K562 (cell line): ENCODE data around the gene CKS2. TPM values are rescaled to one million over a fixed set of nuclear protein-coding genes. Genes with fewer than 3 reads are reported as not detected.

ENCODE experiments used
- E2F4 ChIP-seq: sonication (generic); formaldehyde crosslinking; IDR thresholded peaks from 2 replicates; pipeline ENCODE4 v1.8.0; 2022; ENCODE audit warnings: mild to moderate bottlenecking, low read depth, missing genetic modification reagents
- ERF ChIP-seq: fragments of 450-650 bp; formaldehyde crosslinking; IDR thresholded peaks from 2 replicates; pipeline ENCODE4 v1.4.0; 2020; ENCODE audit warnings: mild to moderate bottlenecking, mixed read lengths
- FUS ChIP-seq: fragments of 200-400 bp; formaldehyde crosslinking; optimal IDR thresholded peaks from 2 replicates; pipeline ENCODE3; 2017; ENCODE audit warnings: low read depth, low read length
- GABPB1 ChIP-seq: sonication (generic); formaldehyde crosslinking; IDR thresholded peaks from 2 replicates; pipeline ENCODE4 v1.8.0; 2022; ENCODE audit warnings: mild to moderate bottlenecking, missing genetic modification reagents
- HDGF ChIP-seq: fragments of 450-650 bp; IDR thresholded peaks from 2 replicates; pipeline ENCODE4 v1.6.1; 2016
- MTA1 ChIP-seq: fragments of 450-650 bp; IDR thresholded peaks from 2 replicates; pipeline ENCODE4 v1.6.1; 2017; ENCODE audit warnings: borderline replicate concordance
- MTA3 ChIP-seq: fragments of 450-650 bp; formaldehyde crosslinking; IDR thresholded peaks from 2 replicates; pipeline ENCODE4 v1.6.1; 2017; ENCODE audit warnings: mild to moderate bottlenecking, borderline replicate concordance
- NCOR1 ChIP-seq: fragments of 450-650 bp; IDR thresholded peaks from 2 replicates; pipeline ENCODE4 v1.6.1; 2016; ENCODE audit warnings: mild to moderate bottlenecking, moderate library complexity
- NFATC3 ChIP-seq: fragments of 450-650 bp; IDR thresholded peaks from 2 replicates; pipeline ENCODE4 v1.6.1; 2017; ENCODE audit warnings: mild to moderate bottlenecking
- NR2C2 ChIP-seq, 2 experiments: fragments of 200-800 bp in 1 of 2; sonication (Bioruptor generic) in 1 of 2; sonication (generic) in 1 of 2; formaldehyde crosslinking in 1 of 2; IDR thresholded peaks; 2 replicates each; pipeline versions ENCODE4 v1.6.1 to v1.8.0; 2016 to 2022; ENCODE audit warnings: mild to moderate bottlenecking in 1 of 2, missing compliant biosample characterization in 1 of 2, missing genetic modification characterization in 1 of 2, missing genetic modification reagents in 1 of 2
- PML ChIP-seq: IDR thresholded peaks from 2 replicates; pipeline ENCODE4 v1.6.1; 2012; ENCODE audit warnings: low read length, inconsistent platforms
- PTBP1 ChIP-seq: fragments of 200-400 bp; formaldehyde crosslinking; IDR thresholded peaks from 2 replicates; pipeline ENCODE4 v1.6.1; 2017; ENCODE audit warnings: low read depth, low read length
- RBM39 ChIP-seq: fragments of 200-400 bp; formaldehyde crosslinking; optimal IDR thresholded peaks from 2 replicates; pipeline ENCODE3; 2018; ENCODE audit warnings: low read depth, low read length
- SIN3A ChIP-seq, 2 experiments: fragments of 150-350 bp in 1 of 2; IDR thresholded peaks; 2 replicates each; pipeline ENCODE4 v1.6.1; 2011 to 2016; ENCODE audit warnings: borderline replicate concordance in 2 of 2, low read depth in 2 of 2, low read length in 2 of 2, mild to moderate bottlenecking in 2 of 2, moderate library complexity in 2 of 2; ENCODE audit not compliant: control insufficient read depth in 1 of 2
- SIRT6 ChIP-seq: IDR thresholded peaks from one replicate; pipeline ENCODE4 v1.6.1; 2012; ENCODE audit warnings: low read depth, mild to moderate bottlenecking, control low read depth, inconsistent platforms, low read length, moderate library complexity
- TAL1 ChIP-seq: fragments of 450-650 bp; IDR thresholded peaks from 2 replicates; pipeline ENCODE4 v1.6.1; 2016; ENCODE audit warnings: mild to moderate bottlenecking
- TEAD4 ChIP-seq, 2 experiments: sonication (generic) in 1 of 2; formaldehyde crosslinking in 1 of 2; IDR thresholded peaks; 2 replicates each; pipeline versions ENCODE4 v1.6.1 to v1.8.0; 2012 to 2022; ENCODE audit warnings: borderline replicate concordance in 1 of 2, inconsistent platforms in 1 of 2, low read length in 1 of 2, mild to moderate bottlenecking in 1 of 2, missing genetic modification reagents in 1 of 2
- TRIM24 ChIP-seq, 2 experiments: fragments of 450-650 bp; IDR thresholded peaks; 2 replicates each; pipeline ENCODE4 v1.6.1; 2016
- ZBTB9 ChIP-seq: fragments of 450-650 bp; formaldehyde crosslinking; IDR thresholded peaks from 2 replicates; pipeline ENCODE4 v1.4.0; 2020; ENCODE audit warnings: mild to moderate bottlenecking, moderate library complexity
- ZNF511 ChIP-seq: sonication (generic); formaldehyde crosslinking; IDR thresholded peaks from 2 replicates; pipeline ENCODE4 v1.8.0; 2022; ENCODE audit warnings: mild to moderate bottlenecking, missing genetic modification reagents
- ZNF655 ChIP-seq: fragments of 250-450 bp; sonication (Bioruptor Pico); IDR thresholded peaks from 2 replicates; pipeline ENCODE4 v1.5.0; 2021
- ZNF766 ChIP-seq: fragments of 200-800 bp; sonication (Bioruptor generic); conservative IDR thresholded peaks from 2 replicates; pipeline ENCODE4 v1.6.1; 2016; ENCODE audit warnings: missing genetic modification characterization, missing compliant biosample characterization
- ZSCAN32 ChIP-seq: fragments of 450-650 bp; formaldehyde crosslinking; IDR thresholded peaks from 2 replicates; pipeline ENCODE4 v1.4.0; 2020; ENCODE audit warnings: mild to moderate bottlenecking, moderate library complexity
- polyA plus RNA-seq, 8 experiments: library from polyadenylated mRNA; depleted of rRNA in 4 of 8; stranded (reverse) in 5 of 8; unstranded in 3 of 8; fragments of >200 nt; fragmentation: Nextera tagmentation in 2 of 8; fragmentation: Illumina TruSeq in 1 of 8; extraction: Ambion mirVana in 2 of 8; extraction: Trizol in 1 of 8; gene quantifications; 2 replicates each; pipeline versions ENCODE4 v1.2.1 to v1.2.3, GENCODE V29; 2011 to 2014; ENCODE audit warnings: inconsistent platforms in 1 of 8, missing spikeins in 1 of 8
- total RNA-seq, 7 experiments: library from RNA; depleted of rRNA in 6 of 7; stranded (reverse); fragments of >200 nt in 6 of 7; fragmentation: Illumina TruSeq in 2 of 7; extraction: Trizol in 2 of 7; gene quantifications; 2 replicates each; pipeline versions ENCODE4 v1.2.1 to v1.2.3, GENCODE V29; 2011 to 2021; ENCODE audit warnings: low replicate concordance in 1 of 7

CKS2 gene
- total and polyA plus RNA-seq, 9 of the 15 experiments (the other 6 are each of a cell fraction or from before 2014, with no cell fraction given) = 123 to 941 (median 321) TPM

GRCh38 chr9:89318123-89319014 lies 7.4 kb downstream of the CKS2 start, which contains the start of gene SECISBP2 (continued):
- peak; percentile 76 for TF ChIP-seq FUS
- peak; percentile 36 for TF ChIP-seq PML
- peak; percentile 64 to 80; a peak in 2 of 4 replicates for TF ChIP-seq SIN3A (IDR thresholded peaks at IDR 0.05; ENCODE audit: borderline replicate concordance in 2 of 2, control insufficient read depth in 1 of 2, low read depth in 2 of 2, low read length in 2 of 2)
- no peak for TF ChIP-seq ZNF655 (CRISPR knock-in tag)
- TF ChIP-seq ZBTB9 = peak; percentile 34; the same call in 1 of the 2 replicates
- TF ChIP-seq TEAD4 (IDR thresholded peaks at IDR 0.05; ENCODE audit: low read length) = 0 out of 2 replicates have a peak, but pooled peaks have one; percentile 14
- no peak for TF ChIP-seq TEAD4 (CRISPR knock-in tag; IDR thresholded peaks at IDR 0.05; ENCODE audit: borderline replicate concordance)
- no peak for TF ChIP-seq ZSCAN32 (CRISPR knock-in tag)
- TF ChIP-seq E2F4 (CRISPR knock-in tag) = peak; percentile 74; the same call in 1 of the 2 replicates
- TF ChIP-seq ZNF766 (CRISPR knock-in tag) = no peak; the same call in 1 of the 2 replicates
- TF ChIP-seq MTA1 = peak; percentile 98
- TF ChIP-seq NCOR1 = peak; percentile 51
- TF ChIP-seq GABPB1 = peak; percentile 99
- TF ChIP-seq PTBP1 = 0 out of 2 replicates have a peak, but pooled peaks have one; percentile 76
- 0 out of 4 replicates have a peak, but pooled peaks of 1 of the 2 experiments have one; percentile 24 for TF ChIP-seq TRIM24 (IDR thresholded peaks at IDR 0.05)
- 0 out of 2 replicates have a peak, but pooled peaks have one; percentile 15 for TF ChIP-seq ERF
- no peak for TF ChIP-seq HDGF
- TF ChIP-seq MTA3 = peak; percentile 65; the same call in 1 of the 2 replicates
- no peak for TF ChIP-seq NFATC3
- TF ChIP-seq SIRT6 = no peak
- TF ChIP-seq ZNF511 (CRISPR knock-in tag) = peak; percentile 85
- TF ChIP-seq TAL1 = no peak
- TF ChIP-seq NR2C2 (CRISPR knock-in tag; IDR thresholded peaks at IDR 0.05) = no peak
- peak; percentile 76 for TF ChIP-seq NR2C2 (tag; IDR thresholded peaks at IDR 0.05)
- TF ChIP-seq RBM39 = no peak
